ENCODE results near the gene H3-3A. TPM values are rescaled to one million over a fixed set of nuclear protein-coding genes. Genes with fewer than 3 reads are reported as not detected.
A peak's percentile ranks its signal among the peaks of the same experiment; 100 is the strongest.

Gene H3-3A
- total RNA-seq (ENCODE audit: low replicate concordance) = 56.7 and 164 TPM in 2 replicates

GRCh38 chr1:226062558-226063223 lies at the start of gene H3-3A:
Gene H3-3A (plus strand): TSS chr1:226062716. CDS start chr1:226064352, 1,636 bp downstream.
- TF ChIP-seq, protein P1, sequence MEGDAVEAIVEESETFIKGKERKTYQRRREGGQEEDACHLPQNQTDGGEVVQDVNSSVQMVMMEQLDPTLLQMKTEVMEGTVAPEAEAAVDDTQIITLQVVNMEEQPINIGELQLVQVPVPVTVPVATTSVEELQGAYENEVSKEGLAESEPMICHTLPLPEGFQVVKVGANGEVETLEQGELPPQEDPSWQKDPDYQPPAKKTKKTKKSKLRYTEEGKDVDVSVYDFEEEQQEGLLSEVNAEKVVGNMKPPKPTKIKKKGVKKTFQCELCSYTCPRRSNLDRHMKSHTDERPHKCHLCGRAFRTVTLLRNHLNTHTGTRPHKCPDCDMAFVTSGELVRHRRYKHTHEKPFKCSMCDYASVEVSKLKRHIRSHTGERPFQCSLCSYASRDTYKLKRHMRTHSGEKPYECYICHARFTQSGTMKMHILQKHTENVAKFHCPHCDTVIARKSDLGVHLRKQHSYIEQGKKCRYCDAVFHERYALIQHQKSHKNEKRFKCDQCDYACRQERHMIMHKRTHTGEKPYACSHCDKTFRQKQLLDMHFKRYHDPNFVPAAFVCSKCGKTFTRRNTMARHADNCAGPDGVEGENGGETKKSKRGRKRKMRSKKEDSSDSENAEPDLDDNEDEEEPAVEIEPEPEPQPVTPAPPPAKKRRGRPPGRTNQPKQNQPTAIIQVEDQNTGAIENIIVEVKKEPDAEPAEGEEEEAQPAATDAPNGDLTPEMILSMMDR (IDR thresholded peaks at IDR 0.05; ENCODE audit: insufficient read depth, low read length) = no peak
- DNase-seq (ENCODE audit: low read depth) = peak; percentile 90
- peak within 1 kb of the TSS; percentile 86 for H3K4me3 ChIP-seq (ENCODE audit: low read depth, low read length)

- H3K4me3 ChIP-seq (ENCODE audit: low read depth, low read length) = no peak overlapping the region
- TF ChIP-seq, protein P1 (IDR thresholded peaks at IDR 0.05; ENCODE audit: insufficient read depth, low read length) = no peak
- DNase-seq (ENCODE audit: low read depth) = no peak
Observed at GRCh38 chr1:226017070-226017469, 45.4 kb upstream of the H3-3A start.

GRCh38 chr1:226019572-226019971 lies 42.9 kb upstream of the H3-3A start:
- TF ChIP-seq, protein P1 (IDR thresholded peaks at IDR 0.05; ENCODE audit: insufficient read depth, low read length) = no peak
- no peak for DNase-seq (ENCODE audit: low read depth)
- no peak overlapping the region for H3K4me3 ChIP-seq (ENCODE audit: low read depth, low read length)

- no peak for DNase-seq (ENCODE audit: low read depth)
- TF ChIP-seq, protein P1 (IDR thresholded peaks at IDR 0.05; ENCODE audit: insufficient read depth, low read length) = no peak
- no peak overlapping the region for H3K4me3 ChIP-seq (ENCODE audit: low read depth, low read length)
Observed at GRCh38 chr1:226021401-226021800, 41.1 kb upstream of the H3-3A start.

GRCh38 chr1:226021801-226022200 lies 40.7 kb upstream of the H3-3A start:
- no peak overlapping the region for H3K4me3 ChIP-seq (ENCODE audit: low read depth, low read length)
- DNase-seq (ENCODE audit: low read depth) = no peak
- TF ChIP-seq, protein P1 (IDR thresholded peaks at IDR 0.05; ENCODE audit: insufficient read depth, low read length) = no peak

DNA sequence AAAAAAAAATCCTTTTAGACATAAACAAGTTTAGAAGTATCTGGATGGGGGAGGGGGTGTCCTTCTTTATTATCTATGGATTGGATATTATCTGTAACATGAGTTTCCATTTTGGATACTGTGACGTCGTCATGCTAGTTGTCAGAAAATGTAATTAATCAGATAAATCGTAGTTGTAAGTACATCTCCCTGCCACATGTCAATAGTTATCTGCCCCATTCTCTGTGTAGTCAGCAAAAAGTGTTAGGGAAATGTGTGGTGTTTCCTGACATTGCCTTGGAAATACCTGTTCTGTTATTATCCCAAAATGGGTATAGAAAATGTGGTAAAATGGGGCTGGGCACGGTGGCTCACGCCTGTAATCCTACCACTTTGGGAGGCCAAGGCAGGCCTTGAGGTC lies 38.8 kb upstream of the H3-3A start:
- TF ChIP-seq, protein P1 (IDR thresholded peaks at IDR 0.05; ENCODE audit: insufficient read depth, low read length) = no peak
- DNase-seq (ENCODE audit: low read depth) = no peak
- no peak overlapping the region for H3K4me3 ChIP-seq (ENCODE audit: low read depth, low read length)

GRCh38 chr1:226026833-226027232 lies 35.7 kb upstream of the H3-3A start:
- TF ChIP-seq, protein P1 (IDR thresholded peaks at IDR 0.05; ENCODE audit: insufficient read depth, low read length) = no peak

More at GRCh38 chr1:226026833-226027232, 35.7 kb upstream of the H3-3A start:
- no peak for DNase-seq (ENCODE audit: low read depth)
- H3K4me3 ChIP-seq (ENCODE audit: low read depth, low read length) = no peak overlapping the region
